GF-D8 (cell line): ENCODE results near the gene FA2H.
"Not testable (repeated sequence)": the region's sequence is repeated elsewhere in the genome, so short reads cannot be mapped to it uniquely, and the experiment has no call there.

Experiments used
- DNase-seq: peaks from one replicate; lab custom pipeline; 2025; lab: John Stamatoyannopoulos, UW

The FA2H gene

GRCh38 chr16:74774223-74775139 lies at the start of gene FA2H:
Gene FA2H, minus strand, starts transcription at chr16:74774820. Its CDS starts 65 bp downstream, at chr16:74774755.
- no peak for DNase-seq

- no peak for DNase-seq
Observed at GRCh38 chr16:74817851-74818250, 43.2 kb upstream of the FA2H start.

- no peak for DNase-seq
Observed at GRCh38 chr16:74813109-74813641, 38.6 kb upstream of the FA2H start.

GRCh38 chr16:74811911-74812310 lies 37.3 kb upstream of the FA2H start:
- no peak for DNase-seq

- not testable (repeated sequence) for DNase-seq
Observed at GRCh38 chr16:74811216-74811615, 36.6 kb upstream of the FA2H start.

GRCh38 chr16:74807052-74807646 lies 32.5 kb upstream of the FA2H start:
- no peak for DNase-seq

GRCh38 chr16:74800216-74800871 lies 25.7 kb upstream of the FA2H start:
- no peak for DNase-seq

GRCh38 chr16:74797414-74797813 lies 22.8 kb upstream of the FA2H start:
- DNase-seq: no peak

- no peak for DNase-seq
Observed at GRCh38 chr16:74795104-74795503, 20.5 kb upstream of the FA2H start.

- no peak for DNase-seq
Observed at GRCh38 chr16:74794668-74795067, 20.0 kb upstream of the FA2H start.

- no peak for DNase-seq
Observed at GRCh38 chr16:74793571-74793970, 19.0 kb upstream of the FA2H start.

GRCh38 chr16:74792225-74792624 lies 17.6 kb upstream of the FA2H start:
- no peak for DNase-seq

- not testable (repeated sequence) for DNase-seq
Observed at GRCh38 chr16:74791749-74792148, 17.1 kb upstream of the FA2H start.

- DNase-seq: no peak
Observed at GRCh38 chr16:74788108-74788507, 13.5 kb upstream of the FA2H start.

GRCh38 chr16:74785031-74785430 lies 10.4 kb upstream of the FA2H start:
- no peak for DNase-seq

- DNase-seq: no peak
Observed at GRCh38 chr16:74778646-74779045, 4.0 kb upstream of the FA2H start.

- DNase-seq: no peak
Observed at GRCh38 chr16:74776926-74777325, 2.3 kb upstream of the FA2H start.

- no peak for DNase-seq
Observed at GRCh38 chr16:74775255-74775654, 635 bp upstream of the FA2H start.

- no peak for DNase-seq
Observed at GRCh38 chr16:74773446-74774222, 986 bp downstream of the FA2H start.

- no peak for DNase-seq
Observed at GRCh38 chr16:74771656-74772315, 2.8 kb downstream of the FA2H start.

- no peak for DNase-seq
Observed at GRCh38 chr16:74770831-74771526, 3.6 kb downstream of the FA2H start.
